A673 (cell line): ENCODE results near the gene CPN2. TPM values are rescaled to one million over a fixed set of nuclear protein-coding genes. Genes with fewer than 3 reads are reported as not detected.
A peak's percentile ranks its signal among the peaks of the same experiment; 100 is the strongest.

ENCODE experiments used
- BruUV-seq: library from RNA; stranded (reverse); fragments of 400-500 nt; replicated peaks from 2 replicates; lab custom pipeline; 2021; lab: Mats Ljungman, UMichigan
- CTCF ChIA-PET: fragments of 300-600 bp; sonication (Branson Sonifier 250); formaldehyde crosslinking; loops from one replicate; lab custom pipeline; 2022; ENCODE audit warnings: antibody characterized with exemption; lab: Charles Lee
- POLR2A ChIA-PET: fragments of 300-600 bp; sonication (Branson Sonifier 250); formaldehyde crosslinking; loops from one replicate; lab custom pipeline; 2022; ENCODE audit warnings: antibody characterized with exemption; ENCODE audit not compliant: low non-redundant PET; lab: Charles Lee
- DNase-seq: peaks from one replicate; pipeline ENCODE4 v3.0.0-alpha.2; 2015; ENCODE audit warnings: low spot score
- H3K27ac ChIP-seq: fragments of 200-600 bp; sonication (generic); 2 replicates; pipeline ENCODE4 v1.5.1; 2016; ENCODE audit warnings: mixed run types, low read depth, mild to moderate bottlenecking, mixed read lengths, antibody characterized with exemption, low read length; ENCODE audit not compliant: poor library complexity, severe bottlenecking
- H3K27me3 ChIP-seq: fragments of 200-600 bp; sonication (generic); replicated peaks from 2 replicates; pipeline ENCODE4 v1.6.1; 2017; ENCODE audit warnings: mixed run types, low read depth, mild to moderate bottlenecking, mixed read lengths, antibody characterized with exemption, low read length; ENCODE audit not compliant: insufficient read depth, poor library complexity
- H3K36me3 ChIP-seq: fragments of 200-600 bp; sonication (generic); 2 replicates; pipeline ENCODE4 v1.6.1; 2016; ENCODE audit warnings: mixed run types, mild to moderate bottlenecking, mixed read lengths, antibody characterized with exemption, low read length; ENCODE audit not compliant: insufficient read depth, poor library complexity, severe bottlenecking
- H3K4me1 ChIP-seq: fragments of 200-600 bp; sonication (generic); 2 replicates; pipeline ENCODE4 v1.6.1; 2017; ENCODE audit warnings: mixed run types, mild to moderate bottlenecking, mixed read lengths, antibody characterized with exemption, low read length; ENCODE audit not compliant: insufficient read depth, poor library complexity, severe bottlenecking
- H3K4me3 ChIP-seq: fragments of 200-600 bp; sonication (generic); 2 replicates; pipeline ENCODE4 v1.5.1; 2016; ENCODE audit warnings: low read depth, mixed run types, mild to moderate bottlenecking, mixed read lengths, low read length; ENCODE audit not compliant: poor library complexity, severe bottlenecking
- H3K9me3 ChIP-seq: fragments of 200-600 bp; sonication (generic); 2 replicates; pipeline ENCODE4 v1.6.1; 2016; ENCODE audit warnings: mixed run types, low read depth, mild to moderate bottlenecking, mixed read lengths, antibody characterized with exemption, low read length; ENCODE audit not compliant: poor library complexity, severe bottlenecking
- CTCF ChIP-seq: fragments of 300-800, 200-600 bp; sonication (generic); conservative IDR thresholded peaks from 2 replicates; pipeline ENCODE4 v1.5.1; 2017; ENCODE audit warnings: low read depth, mild to moderate bottlenecking, antibody characterized with exemption, low read length, moderate library complexity, mixed read lengths
- EZH2 ChIP-seq: fragments of 200-600 bp; sonication (generic); IDR thresholded peaks from 2 replicates; pipeline ENCODE4 v1.6.1; 2017; ENCODE audit warnings: borderline replicate concordance, low read depth, mild to moderate bottlenecking, mixed read lengths, antibody characterized with exemption, low read length; ENCODE audit not compliant: poor library complexity, severe bottlenecking
- intact Hi-C: fragments of 100-400 bp; cut with micrococcal nuclease; formaldehyde crosslinking; loops from one replicate; pipeline ENCODE4 v1.10.0; 2022; ENCODE audit not compliant: unreplicated experiment
- total RNA-seq: library from RNA; stranded (reverse); gene quantifications from 2 replicates; pipeline ENCODE4 v1.2.3, GENCODE V29; 2021

The CPN2 gene
- total RNA-seq, 1 experiment from 2014 or later, result not detected

- no peaks in the 10 kb centered on the region for H3K27me3 ChIP-seq
- ChIA-PET CTCF (no interaction called here), POLR2A (interaction anchor here (0.7 kb wide), 1 partner anchor 552 kb away, joined by 4 read pairs; no protein-coding TSS in a partner anchor)
- peak; percentile 62 for DNase-seq
- peaks cover 31% of the 10 kb centered on the region for H3K4me1 ChIP-seq
- no peak overlapping the region for H3K4me3 ChIP-seq
- intact Hi-C loops, result no loop called here
- H3K27ac ChIP-seq, result no peak overlapping the region
- TF ChIP-seq EZH2, result no peak
- BruUV-seq, result no TSS peak
- peaks cover 5% of the 10 kb centered on the region for H3K9me3 ChIP-seq
- H3K36me3 ChIP-seq, result no peaks in the 10 kb centered on the region
Observed at GRCh38 chr3:194323785-194324735, 27.1 kb downstream of the CPN2 start.

- intact Hi-C loops, result no loop called here
- POLR2A ChIA-PET, result interaction anchor here (0.6 kb wide), 1 partner anchor 546 kb away, joined by 9 read pairs; no protein-coding TSS in a partner anchor
- no TSS peak for BruUV-seq
Observed at GRCh38 chr3:194322678-194323211, 28.4 kb downstream of the CPN2 start.

DNA sequence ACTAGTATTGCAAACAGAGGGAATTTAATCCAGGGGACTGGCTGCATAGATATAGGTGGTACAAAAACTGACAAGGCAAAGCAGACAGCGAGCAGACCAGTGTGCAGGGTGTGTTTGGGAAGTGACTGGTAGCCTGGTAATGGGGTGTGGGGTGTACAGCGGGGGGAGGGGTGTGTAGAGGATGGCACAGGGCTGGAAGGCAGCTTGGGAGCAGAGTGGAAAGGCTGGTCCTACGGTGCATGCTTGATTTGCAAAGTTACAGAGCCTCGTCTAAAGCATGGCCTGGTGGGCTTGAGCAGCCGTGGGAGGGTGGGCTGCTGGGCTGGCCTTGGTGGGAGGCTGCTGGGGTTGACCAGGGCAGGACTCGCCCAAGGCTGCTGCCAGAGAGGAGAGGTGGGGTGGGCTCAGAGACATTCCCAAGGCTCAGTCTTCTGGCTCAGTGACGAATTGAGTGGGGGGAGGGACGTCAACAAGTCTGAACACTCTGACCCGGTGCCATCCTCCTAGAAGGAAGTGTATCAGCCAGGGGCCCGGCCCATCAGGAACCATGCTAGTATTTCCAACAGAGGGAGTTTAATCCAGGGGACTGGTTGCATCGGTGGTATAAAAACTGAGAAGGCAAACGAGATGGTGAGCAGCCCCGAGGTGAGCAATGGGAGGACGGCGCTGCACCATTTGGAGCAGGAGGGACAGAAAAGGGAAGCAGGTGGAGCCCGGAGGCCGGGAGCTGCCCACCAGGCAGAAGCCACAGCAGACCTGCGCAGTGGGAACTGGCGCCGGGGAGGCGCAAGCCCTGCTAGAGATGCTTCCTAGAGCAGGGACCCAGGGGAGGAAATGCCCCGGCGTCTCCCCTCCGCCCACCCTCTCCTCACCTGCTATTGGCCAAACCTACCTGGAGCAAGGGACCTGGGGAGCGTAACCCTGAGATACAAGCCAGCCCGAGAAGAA lies 29.2 kb downstream of the CPN2 start:
- CTCF ChIA-PET, result no interaction called here
- no peak for DNase-seq
- Histone ChIP-seq H3K27me3 (no peaks in the 10 kb centered on the region), H3K9me3 (peaks cover 12% of the 10 kb centered on the region), H3K4me3 (no peak overlapping the region), H3K4me1 (peaks cover 31% of the 10 kb centered on the region), H3K36me3 (no peaks in the 10 kb centered on the region), H3K27ac (peak overlapping the region; percentile 38)
- TF ChIP-seq CTCF, result no peak
- TF ChIP-seq EZH2, result no peak
- POLR2A ChIA-PET, result interaction anchor here (0.6 kb wide), 1 partner anchor 545 kb away, joined by 9 read pairs; no protein-coding TSS in a partner anchor
- no TSS peak for BruUV-seq
- intact Hi-C loops, result no loop called here

More at GRCh38 chr3:194322678-194323211, 28.4 kb downstream of the CPN2 start:
- CTCF ChIA-PET, result no interaction called here
- peaks cover 31% of the 10 kb centered on the region for H3K4me1 ChIP-seq
- no peak for TF ChIP-seq CTCF
- TF ChIP-seq EZH2, result no peak
- peaks cover 12% of the 10 kb centered on the region for H3K9me3 ChIP-seq
- H3K27me3 ChIP-seq, result no peaks in the 10 kb centered on the region
- peak overlapping the region; percentile 38 for H3K27ac ChIP-seq
- H3K36me3 ChIP-seq, result no peaks in the 10 kb centered on the region
- no peak for DNase-seq
- no peak overlapping the region for H3K4me3 ChIP-seq
